Lung microvascular endothelial cell (primary cell): Measurements from ENCODE around the gene PDLIM3. TPM values are rescaled to one million over a fixed set of nuclear protein-coding genes. Genes with fewer than 3 reads are reported as not detected.
"Not testable (repeated sequence)": the region's sequence is repeated elsewhere in the genome, so short reads cannot be mapped to it uniquely, and the experiment has no call there.

Source experiments
- DNase-seq, 2 donors: peaks; one replicate each; pipeline versions ENCODE4 v3.0.0 to v3.0.0-alpha.2; 2010; ENCODE audit warnings: low read depth in 2 of 2
- total RNA-seq: library from RNA; depleted of rRNA; stranded (reverse); fragments of >200 nt; gene quantifications from 2 replicates; pipeline ENCODE4 v1.2.1, GENCODE V29; 2014

The PDLIM3 gene
- total RNA-seq, 1 donor from 2014 or later = 58.5 TPM

DNA sequence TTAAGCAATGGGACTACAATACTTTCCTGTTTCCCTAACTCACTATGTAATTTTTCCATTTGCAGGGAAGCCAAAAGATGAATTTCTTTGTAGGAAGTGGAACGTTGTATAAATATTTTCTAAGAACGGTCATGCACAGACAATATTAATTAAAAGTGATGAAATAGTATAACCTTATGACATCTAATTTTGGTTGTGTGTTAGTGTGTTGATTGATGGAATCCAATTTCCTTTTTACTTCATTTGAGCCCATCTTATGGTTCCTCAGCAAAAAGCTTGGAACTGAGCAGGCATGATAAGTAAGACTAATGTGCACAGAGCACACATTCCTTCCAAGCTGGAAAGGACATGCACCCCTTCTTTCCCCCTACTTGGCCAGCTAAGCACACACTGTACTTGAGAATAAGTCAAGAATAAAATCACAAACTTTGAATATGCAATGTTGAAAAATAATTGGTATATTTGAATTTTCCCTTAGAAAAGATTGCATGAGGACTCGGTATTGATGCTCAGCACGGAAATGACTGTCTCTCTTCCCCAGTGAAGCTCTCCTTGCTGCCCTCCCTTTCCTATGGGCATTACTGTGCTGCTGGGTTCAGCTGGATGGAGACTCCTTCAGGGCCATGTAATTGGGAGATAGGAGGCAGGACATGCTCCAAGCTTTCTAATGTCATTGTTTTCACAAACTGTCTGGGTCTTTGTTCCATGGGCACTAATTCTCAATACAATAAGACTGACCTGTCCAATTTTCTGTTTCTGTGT is 19.2 kb upstream of the PDLIM3 start:
- DNase-seq = peak in 1 of 2 donors; percentile 50

DNA sequence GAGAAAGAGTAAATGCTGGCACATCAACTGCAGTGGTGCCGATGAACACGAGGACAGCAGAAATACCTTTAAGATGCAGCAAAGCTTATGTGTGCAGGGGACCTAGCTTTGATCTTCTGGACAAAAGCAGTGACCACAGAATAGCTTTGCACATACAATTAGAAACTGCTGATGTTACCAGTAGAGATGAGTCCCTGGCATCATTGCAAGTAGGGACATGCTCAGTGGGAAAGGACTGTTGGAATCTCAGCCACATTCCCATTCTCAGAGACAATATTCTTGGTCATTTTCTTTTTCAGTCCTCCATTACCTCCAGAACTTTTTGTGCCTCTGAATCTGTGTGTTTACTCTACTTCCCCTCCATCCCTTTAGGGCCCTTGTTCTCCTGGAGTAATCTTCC is 16.9 kb upstream of the PDLIM3 start:
- no peak for DNase-seq

- no peak for DNase-seq
Measured at GRCh38 chr4:185550933-185551332, 15.6 kb upstream of the PDLIM3 start.

- no peak for DNase-seq
Measured at GRCh38 chr4:185549095-185549639, 13.9 kb upstream of the PDLIM3 start.

DNA sequence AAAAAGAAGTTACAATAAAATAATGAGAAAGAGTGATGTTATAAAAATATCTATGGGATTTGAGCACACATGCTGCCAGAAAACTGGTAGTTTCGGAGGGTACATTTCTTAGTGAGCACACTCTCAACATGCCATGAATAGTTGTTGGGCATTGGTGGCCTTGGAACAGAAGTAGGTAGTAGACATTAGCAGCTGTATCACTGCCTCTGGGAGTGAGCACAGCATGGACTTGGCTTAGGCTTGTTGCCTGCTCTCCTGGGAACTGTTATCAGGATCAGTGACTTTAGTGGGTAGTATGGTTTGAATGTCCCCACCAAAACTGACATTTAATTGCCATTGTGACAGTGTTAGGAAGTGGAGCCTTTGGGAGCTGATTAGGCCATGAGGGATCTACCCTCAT is 13.3 kb upstream of the PDLIM3 start:
- no peak for DNase-seq

DNA sequence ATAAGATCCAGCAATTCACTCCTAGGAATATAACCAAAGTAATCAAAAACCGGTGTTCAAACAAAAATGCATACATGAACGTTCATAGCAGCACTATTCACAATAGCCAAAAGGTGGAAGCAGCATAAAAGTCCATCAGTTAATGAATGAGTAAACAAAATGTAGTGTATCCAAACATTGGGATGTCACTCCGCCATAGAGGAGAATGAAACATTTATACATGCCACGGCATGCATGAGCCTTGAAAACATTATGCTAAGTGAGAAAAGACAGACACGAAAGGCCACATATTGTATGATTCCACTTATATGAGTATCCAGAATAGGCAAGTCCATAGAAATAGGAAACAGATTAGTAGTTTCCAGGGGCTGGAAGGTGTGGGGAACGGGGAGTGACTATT is 11.0 kb upstream of the PDLIM3 start:
- no peak for DNase-seq

DNA sequence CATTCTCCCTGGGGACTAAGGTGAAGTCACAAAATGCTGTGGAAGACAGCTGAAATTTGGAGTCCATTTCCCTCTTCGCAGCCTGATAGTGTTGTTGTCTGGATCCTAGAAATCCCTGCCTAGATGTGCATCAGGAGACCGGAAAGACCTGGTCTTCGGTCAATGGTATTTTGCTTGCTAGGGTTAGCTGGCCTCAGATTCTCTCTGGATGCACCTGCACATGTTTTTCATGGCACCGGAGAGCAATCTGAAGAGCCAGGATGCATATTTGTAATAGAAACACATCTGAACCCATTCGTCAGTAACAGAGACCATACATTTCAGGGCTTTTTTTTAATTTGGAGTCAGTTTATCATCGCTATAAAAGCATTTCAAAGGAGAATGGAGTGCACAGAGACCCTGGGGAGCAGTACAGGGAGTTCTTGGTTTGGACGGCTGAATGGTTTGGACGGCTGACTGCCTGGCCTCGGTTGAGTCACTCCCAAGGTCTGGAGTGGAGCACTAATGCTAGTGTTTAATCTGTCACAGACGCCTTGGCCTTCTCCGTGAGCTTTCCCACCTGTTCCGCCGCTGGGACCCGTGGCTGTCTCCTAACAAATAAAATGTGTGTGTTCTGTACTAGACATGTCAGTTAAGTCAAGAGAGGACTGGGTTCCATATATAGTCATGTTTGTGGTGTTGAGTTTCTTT is 7.5 kb upstream of the PDLIM3 start:
- peak in 1 of 2 donors; percentile 79 for DNase-seq

DNA sequence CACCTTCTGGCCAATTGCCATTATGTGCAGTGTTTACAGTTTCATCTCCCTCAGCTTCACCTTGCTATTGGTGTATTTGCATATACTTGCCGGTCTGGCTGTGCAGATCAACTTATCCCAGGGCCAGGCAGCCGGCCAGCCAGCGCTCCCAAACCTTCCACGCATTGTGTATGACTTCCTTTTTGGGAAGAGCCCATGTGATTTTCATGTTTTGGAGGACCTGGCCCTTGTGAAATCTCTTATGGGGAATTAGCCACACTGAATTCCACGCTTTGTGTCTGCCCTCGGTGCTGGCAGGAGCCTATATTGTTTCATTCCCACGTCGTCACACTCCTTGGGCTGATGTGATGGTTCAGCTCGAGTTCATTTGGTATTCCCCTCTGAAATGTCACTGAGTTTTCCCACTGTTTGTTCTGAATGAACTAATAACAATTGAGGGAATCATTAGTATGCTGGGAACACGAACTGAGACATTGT is 6.0 kb upstream of the PDLIM3 start:
- peak; percentile 70 to 94 for DNase-seq

- no peak for DNase-seq
Measured at GRCh38 chr4:185540487-185541120, 5.3 kb upstream of the PDLIM3 start.

GRCh38 chr4:185540040-185540439 is 4.7 kb upstream of the PDLIM3 start:
- no peak for DNase-seq

DNA sequence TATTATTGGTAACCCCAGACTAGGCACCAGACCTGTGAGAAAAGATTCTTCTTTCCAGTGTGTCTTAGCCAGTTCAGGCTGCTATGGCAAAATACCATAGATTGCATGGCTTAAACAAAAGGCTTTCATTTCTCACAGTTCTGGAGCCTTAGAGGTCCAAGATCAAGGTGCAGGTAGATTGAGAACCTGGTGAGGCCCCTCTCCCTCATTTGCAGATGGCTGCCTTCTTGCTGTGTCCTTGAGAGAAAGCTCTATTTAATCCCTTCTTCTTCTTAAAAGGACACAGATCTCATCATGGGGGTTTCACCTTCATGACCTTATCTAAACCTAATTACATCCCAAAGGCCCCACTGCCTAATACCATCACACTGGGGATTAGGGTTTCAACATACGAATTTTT is 3.5 kb upstream of the PDLIM3 start:
- DNase-seq = no peak

- DNase-seq = peak; percentile 18 to 45
Measured at GRCh38 chr4:185536411-185536709, 1.1 kb upstream of the PDLIM3 start.

GRCh38 chr4:185535612-185536410 is 504 bp upstream of the PDLIM3 start:
- DNase-seq = no peak

DNA sequence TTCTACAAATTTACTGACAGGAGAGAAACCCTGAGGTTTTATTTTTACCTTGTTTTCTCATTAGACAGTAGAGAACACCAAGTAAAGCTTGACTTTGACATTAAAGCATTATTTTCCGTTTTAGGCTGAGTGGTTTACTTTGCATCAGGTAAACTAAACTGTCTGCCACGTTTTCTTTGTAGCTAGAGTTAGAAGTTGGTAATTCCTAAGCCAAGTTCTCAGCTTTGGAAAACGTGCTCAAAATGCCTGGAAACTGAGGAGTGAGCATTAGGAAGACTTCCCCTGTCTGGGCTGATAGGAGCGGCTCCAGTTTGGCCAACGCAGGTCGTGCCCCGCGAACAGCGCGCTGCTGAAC is 819 bp downstream of the PDLIM3 start:
- no peak for DNase-seq

DNA sequence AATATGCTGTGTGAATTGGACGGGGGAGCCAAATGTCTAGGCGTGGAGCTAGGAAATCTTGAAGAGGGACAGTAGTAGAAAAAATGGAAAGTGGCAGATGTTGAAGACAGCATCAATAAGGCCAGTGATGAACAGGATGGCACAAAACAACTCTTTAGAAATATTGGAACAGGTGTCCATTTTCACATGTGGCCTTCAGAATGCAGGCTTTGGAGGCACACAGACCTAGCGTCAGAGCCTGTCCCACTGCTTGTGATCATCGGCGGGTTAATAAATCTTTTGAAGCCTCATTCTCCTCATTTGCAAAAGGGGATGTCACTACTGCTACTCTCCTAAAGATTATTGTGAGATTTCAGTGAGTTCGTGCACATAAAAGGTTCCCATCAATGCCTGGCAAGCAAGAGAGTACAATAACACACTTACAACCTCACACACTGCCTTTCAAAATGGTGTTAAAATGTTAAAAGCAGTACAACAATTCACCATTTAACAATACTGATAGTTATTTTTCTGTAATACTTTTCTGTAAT is 2.4 kb downstream of the PDLIM3 start:
- DNase-seq = no peak

- no peak for DNase-seq
Measured at GRCh38 chr4:185532293-185532692, 3.0 kb downstream of the PDLIM3 start.

GRCh38 chr4:185531654-185532053 is 3.7 kb downstream of the PDLIM3 start:
- DNase-seq = not testable (repeated sequence)

DNA sequence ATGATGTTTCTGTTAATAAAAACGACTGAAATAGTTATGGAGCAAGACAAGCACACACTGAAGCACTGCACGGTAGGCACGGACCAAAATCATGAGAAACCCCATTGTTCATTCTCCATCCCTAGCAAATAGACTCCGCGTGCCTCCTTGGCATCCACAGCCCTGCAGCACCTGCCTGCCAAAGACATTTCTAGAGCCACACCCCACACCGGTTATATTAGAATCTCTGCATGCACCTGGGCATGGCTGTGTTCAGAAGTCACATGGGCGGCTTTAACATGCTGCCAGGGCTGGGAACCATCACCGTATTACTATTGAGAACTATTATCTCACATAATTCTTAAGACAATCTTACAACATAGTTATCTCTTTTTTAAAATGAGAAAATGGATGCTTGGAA is 5.9 kb downstream of the PDLIM3 start:
- no peak for DNase-seq

DNA sequence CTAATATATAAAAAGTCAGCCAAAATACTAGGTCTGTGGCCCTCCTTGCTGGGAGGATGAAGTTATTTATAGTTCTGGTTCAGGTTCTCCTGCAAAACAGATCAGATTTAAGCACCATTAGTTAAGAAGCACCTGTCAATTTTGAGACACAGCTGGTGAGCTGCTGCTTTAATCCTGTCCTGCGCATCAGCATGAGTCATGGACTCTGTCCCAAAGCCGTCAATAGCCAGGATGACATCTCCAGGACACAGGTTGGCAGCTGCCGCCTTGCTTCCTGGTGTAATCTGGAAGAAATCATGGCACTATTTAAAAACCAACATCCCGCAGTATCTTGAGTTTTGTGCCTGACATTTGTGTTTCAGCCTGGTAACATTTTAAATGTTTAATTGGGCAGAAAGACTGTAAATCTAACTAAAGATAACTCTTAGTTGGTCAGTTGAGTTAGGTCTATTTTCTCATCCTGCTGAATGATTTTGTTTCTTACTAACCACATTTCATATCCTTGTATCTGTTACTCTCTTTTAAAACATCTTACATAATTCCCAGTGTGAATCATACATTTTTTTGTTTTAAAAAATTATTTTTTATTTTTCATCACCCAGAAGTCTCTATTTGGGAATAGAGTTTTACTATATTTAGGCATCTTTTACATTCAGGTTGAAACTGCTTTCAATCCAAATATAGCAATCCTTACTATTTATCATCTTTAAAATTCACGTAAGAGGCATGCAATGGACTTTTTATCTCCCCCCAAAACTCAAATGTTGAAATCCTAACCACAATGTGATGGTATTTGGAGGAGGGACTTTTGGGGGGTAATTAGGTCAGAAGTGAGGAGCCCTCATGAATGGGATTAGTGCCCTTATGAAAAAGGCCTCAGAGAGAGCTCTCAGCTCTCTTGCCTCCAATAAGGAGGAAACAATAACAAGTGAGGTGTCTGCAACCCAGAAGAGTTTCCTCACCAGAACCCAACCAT is 10.1 kb downstream of the PDLIM3 start:
- peak; percentile 45 to 50 for DNase-seq

GRCh38 chr4:185523862-185524261 is 11.4 kb downstream of the PDLIM3 start:
- DNase-seq = no peak
